HFF-Myc (cell line): ENCODE measurements around the gene SOHLH1.

Experiments
- DNase-seq: peaks from one replicate; pipeline ENCODE4 v3.0.0-alpha.2; 2011; ENCODE audit warnings: low read depth; ENCODE audit errors: extremely low read depth
- H3K4me3 ChIP-seq: replicated peaks from 2 replicates; pipeline ENCODE4 v1.5.1; 2011; ENCODE audit warnings: low read depth, mild to moderate bottlenecking, control low read depth, low read length
- CTCF ChIP-seq: IDR thresholded peaks from 2 replicates; pipeline ENCODE4 v1.5.1; 2012; ENCODE audit warnings: mild to moderate bottlenecking, low read depth, low read length, control low read depth; ENCODE audit errors: missing control alignments

SOHLH1 gene

GRCh38 chr9:135744333-135745070 is 45.2 kb upstream of the SOHLH1 start:
- no peak overlapping the region for H3K4me3 ChIP-seq
- TF ChIP-seq CTCF: no peak
- DNase-seq: no peak

- H3K4me3 ChIP-seq: no peak overlapping the region
- TF ChIP-seq CTCF: no peak
- DNase-seq: no peak
Measured at GRCh38 chr9:135743546-135744332, 44.5 kb upstream of the SOHLH1 start.

GRCh38 chr9:135743021-135743420 is 43.7 kb upstream of the SOHLH1 start:
- no peak overlapping the region for H3K4me3 ChIP-seq
- no peak for TF ChIP-seq CTCF
- no peak for DNase-seq

- no peak overlapping the region for H3K4me3 ChIP-seq
- no peak for DNase-seq
- TF ChIP-seq CTCF: no peak
Measured at GRCh38 chr9:135741276-135742219, 42.3 kb upstream of the SOHLH1 start.

GRCh38 chr9:135739271-135740220 is 40.3 kb upstream of the SOHLH1 start:
- H3K4me3 ChIP-seq: no peak overlapping the region
- TF ChIP-seq CTCF: no peak
- no peak for DNase-seq
